Activated CD4-positive, CD25-positive, alpha-beta regulatory T cell treated with anti-CD3 and anti-CD28 coated beads, Interleukin-2, amount 50 U/mL, for 72 hours (primary cell): ENCODE results near the gene ARHGAP30.
"Not testable (repeated sequence)": the region's sequence is repeated elsewhere in the genome, so short reads cannot be mapped to it uniquely, and the experiment has no call there.

Experiments
- DNase-seq: peaks from one replicate; pipeline ENCODE4 v3.0.0; 2021

ARHGAP30 gene

DNA sequence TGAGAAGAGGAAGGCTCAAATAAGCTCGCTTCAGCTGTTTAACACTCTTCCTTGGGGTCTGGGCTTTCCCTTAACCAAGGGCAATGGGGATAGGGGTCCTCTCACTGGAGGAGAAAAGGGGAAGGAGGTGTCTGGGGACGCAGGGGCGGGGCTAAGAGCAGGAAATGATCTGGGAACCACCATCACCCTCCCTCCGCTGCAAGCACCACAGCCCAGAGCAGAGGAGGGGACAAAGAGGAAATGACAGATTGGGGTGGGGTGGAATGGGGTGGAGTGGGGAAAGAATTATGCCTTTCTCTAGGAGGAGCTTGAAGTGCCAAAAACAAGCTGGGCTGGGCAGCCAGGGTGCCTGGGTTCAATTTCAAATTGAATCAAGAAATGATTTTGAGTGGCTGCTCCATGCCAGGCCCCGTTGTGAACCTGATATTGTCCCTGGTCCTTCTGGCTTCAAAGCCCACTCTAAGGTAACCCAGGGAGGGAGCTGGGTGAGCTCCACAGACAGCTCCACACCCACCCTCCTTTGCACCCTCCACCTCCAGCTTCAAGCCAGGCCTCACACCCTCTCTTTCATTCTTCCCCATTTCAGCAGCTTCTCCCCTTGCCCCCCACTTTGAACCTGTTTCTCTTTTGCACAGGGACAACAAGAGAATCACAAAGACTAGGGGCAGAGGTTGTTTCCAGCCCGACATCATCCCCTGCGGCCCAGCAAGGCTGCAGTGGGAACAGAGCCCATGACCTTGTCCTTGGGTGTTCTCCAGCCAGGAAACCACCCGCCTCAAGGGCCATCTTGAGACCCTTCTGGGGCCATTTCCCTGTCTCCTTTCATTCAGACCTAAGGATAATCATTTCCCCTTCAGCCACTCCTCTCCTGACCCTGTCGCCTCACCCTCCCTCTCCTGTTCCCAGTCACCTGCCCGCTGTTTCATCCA, 1.1 kb downstream of the ARHGAP30 start:
- peak; percentile 71 for DNase-seq

DNA sequence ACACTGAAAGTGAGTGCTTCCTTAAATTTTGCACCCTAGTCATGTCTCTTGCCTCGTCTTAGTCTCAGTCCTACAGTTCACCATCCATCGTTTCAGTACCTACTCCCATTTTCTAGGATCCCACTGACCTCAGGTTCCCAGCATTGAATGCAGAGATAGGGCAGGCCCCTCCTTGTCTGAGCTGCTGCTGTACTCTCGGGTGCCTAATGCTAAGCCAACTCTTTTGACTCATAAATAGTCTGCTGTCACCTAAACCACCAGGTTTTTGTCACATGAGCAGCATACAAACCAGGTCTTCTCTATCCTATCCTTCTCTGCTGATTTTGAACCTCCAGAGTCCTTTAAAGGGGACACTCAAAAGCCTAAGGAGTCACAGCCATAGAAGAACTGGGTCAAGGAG, 3.0 kb downstream of the ARHGAP30 start:
- no peak for DNase-seq

DNA sequence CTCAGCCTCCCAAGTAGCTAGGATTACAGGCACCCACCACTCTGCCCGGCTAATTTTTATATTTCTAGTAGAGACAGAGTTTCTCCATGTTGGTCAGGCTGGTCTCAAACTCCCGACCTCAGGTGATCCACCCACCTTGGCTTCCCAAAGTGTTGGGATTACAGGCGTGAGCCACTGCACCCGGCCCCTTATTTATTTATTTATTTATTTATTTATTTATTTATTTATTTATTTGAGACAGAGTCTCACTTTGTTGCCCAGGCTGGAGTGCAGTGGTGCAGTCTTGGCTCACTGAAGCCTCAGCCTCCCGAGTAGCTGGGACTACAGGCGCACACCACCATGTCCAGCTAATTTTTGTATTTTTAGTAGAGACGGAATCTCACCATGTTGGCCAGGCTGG, 4.0 kb downstream of the ARHGAP30 start:
- DNase-seq = not testable (repeated sequence)

DNA sequence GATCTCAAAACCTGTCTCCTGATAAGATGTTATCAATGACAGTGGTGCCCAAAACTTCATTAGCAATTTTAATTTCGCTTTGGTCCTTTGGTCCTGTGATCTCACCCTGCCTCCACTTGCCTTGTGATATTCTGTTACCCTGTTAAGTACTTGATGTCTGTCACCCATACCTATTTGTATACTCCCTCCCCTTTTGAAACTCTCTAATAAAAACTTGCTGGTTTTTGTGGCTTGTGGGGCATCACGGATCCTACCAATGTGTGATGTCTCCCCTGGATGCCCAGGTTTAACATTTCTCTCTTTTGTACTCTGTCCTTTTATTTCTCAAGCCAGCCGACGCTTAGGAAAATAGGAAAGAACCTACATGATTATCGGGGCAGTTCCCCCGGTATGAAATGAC, 5.8 kb downstream of the ARHGAP30 start:
- not testable (repeated sequence) for DNase-seq

DNA sequence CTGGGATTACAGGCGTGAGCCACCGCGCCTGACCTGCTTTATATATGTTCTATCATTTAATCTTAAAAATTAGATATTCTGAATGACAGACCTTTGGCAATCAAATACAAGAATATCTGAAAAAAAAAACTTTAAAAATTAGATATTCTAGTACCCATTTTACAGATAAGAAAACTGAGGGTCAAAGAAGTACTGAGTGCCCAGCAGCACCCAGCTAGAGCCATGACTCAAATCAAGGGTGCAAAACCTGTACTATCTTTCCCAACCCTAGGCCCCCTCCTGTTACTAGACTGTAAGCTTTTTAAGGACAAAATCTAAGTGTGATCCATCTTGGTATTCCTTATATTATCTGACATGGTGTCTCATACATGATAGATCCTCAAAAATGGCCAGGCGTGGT, 8.3 kb downstream of the ARHGAP30 start:
- DNase-seq = no peak

DNA sequence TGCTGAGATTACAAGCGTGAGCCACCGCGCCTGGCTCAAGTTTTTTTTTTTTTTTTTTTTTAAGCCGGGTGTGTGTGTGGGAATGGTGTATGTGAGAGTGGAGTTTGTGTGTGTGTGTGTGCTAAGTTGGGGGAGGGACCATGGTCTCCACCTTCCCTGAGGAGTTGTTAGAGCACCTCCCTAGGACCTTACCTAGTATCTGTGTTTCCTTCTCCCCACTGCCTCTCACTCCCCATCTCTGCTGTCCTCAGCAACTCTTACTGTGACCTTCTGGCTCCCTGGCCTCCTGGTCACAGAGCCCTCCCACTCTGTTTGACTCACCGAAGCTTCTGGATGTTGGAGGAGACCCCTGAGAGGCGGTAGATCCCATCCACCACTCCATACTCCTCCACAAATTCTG, 10.4 kb downstream of the ARHGAP30 start:
- DNase-seq = no peak

DNA sequence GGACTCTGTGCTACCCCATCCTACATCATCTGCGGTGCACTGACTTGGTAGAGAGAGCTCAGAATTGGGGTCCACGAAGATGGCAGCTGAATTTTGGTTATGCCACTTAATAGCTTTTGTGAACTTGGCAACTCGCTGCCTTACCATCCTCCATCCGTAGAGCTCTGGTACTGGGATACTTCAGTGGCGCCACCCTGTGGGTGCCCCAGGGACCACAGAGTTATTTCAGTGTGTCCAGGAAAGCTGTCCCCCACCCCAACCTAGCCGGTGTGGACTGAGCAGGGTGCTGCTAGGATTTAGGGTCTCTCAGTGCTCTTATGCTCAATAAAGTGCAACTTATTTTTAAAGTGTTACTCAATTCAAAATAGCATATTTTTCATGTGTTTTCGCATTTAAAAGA, 14.9 kb downstream of the ARHGAP30 start:
- no peak for DNase-seq

DNA sequence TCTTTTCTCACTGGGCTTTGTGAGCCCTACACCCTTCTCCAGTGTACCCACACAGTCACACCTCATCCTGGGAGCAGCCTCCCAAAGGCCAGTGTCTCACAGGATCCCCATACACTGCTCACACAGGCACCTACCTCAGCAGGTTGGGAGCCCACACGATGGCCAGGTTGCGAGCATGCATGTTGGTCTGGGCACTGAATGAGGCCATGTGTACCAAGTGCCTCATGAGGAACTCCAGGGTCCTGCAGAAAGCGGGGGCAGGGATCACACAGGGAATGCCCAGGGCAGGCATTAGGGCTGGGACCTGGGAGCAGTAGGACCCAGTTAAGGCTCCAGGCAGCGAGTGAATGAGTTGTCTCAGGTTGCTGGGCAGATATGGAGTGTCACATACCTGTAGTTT, 15.5 kb downstream of the ARHGAP30 start:
- no peak for DNase-seq

DNA sequence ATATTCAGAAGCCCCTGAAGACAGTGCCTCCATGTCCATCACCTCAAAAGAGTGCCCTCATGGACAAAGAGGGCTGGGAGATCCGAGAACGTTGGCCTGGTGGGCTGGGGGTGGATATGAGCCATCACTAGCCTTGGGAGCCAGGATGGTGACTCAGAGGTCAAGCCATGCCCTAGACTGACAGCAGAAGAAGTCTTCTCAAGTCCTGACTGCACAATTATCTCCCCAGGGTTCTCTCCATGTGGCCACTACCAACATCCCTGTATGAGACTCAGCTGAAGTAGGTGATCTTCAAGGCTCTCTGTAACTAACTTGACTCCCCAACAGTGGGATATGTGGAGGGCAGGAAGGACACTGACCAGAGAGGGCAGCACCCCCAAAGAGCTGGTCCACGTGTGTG, 16.8 kb downstream of the ARHGAP30 start:
- no peak for DNase-seq

DNA sequence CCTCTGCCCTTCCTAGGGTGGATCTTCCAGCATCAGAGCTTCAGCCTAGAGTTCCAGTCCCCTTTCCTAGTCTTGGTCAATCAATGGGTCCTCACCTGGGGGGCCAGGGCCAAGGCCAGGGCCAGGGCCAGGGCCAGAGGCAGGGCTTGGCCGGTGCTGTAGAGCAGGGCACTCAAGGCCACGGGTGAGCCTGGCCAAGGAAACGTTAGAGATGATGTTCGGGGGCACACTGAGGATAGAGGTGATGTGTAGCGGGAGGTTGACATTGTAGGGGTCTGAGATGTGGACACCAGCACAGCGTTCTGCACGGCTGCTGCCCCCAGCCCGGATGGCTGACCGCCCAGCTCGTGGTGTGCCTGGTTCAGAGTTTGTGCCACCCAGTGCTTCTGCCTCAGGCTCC, 18.5 kb downstream of the ARHGAP30 start:
- DNase-seq = no peak

DNA sequence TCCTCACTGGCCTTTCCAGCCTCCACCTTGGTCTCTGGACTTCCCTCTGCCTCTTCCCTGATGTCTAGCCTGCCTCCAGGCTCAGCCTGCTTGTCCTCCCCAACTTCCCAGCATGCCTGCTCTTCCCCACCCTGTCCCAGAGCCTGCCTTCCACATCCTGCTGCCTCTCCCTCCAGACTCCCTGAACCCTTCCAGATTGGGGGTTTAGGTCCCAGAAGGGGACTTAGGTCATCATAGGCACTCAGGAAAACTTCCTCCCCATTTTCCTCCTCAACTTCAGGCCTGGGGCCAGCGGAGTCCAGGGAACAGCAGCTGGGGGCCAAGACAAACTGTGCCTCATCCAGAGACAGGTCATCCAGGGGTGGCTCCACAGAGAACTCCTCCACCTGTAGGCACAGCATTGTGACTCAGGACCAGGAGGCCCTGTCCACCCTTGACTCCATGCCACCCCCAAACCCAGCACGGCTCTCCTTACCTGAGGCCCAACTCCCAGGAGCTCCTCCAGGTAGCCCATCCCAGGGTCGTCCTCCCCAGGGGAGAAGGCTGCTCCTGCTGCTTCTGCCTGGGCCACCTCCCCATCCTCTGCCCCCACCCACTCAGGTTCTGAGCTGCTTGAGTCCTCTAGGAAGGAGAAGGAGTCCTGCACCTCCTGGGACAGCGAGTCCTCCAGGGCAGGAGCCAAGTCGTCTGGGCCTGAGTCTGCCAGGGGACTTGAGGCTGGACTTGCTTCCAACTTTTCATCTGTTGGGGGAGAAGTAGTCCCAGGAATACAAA, 20.6 kb downstream of the ARHGAP30 start:
- DNase-seq = no peak

DNA sequence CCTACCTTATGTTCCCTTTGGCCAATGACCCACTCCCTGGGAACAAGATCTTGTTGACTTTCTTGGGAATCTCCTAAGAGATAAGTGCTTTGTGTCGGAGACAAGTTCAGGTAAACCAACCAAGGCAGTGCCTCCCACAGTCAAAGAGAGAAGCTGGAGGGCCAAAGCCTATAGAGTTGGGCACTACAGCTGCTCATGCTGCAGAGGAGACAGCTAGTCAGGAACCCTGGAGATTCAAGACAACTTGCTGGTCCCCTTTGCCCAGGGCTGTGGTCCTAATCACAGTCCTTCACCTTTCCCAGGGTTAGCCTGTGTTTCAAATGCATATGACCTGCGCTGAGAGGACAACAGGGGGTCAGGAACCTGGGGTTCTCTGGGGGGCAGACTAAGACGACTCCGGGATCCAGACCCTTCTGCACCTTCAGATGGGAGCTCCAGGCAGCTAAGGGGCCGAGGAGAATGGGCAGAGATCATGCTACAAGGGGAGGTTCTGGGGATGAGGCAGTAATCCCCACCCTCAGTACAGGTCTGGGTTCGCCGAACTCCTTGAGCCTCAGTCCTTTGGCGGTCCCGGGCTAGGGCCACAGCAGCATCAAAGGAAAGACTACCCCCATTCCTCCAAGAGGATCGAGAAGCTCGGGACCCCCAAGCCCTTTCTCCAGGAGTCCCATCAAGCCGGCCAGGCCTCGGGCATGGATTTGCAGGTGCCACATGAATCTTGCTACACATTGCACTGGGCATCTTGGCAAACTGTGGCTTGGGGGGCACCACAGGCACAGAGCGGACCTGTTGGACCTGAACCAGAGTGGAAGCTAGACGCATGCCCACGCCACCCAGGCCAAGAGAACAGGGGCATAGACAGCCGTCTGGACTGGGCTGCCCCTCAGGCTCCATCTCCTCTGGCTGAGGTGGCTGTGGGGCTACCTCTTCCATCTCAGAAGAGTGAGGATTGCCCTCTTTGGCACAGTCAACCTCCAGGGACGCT, 22.0 kb downstream of the ARHGAP30 start:
- no peak for DNase-seq

DNA sequence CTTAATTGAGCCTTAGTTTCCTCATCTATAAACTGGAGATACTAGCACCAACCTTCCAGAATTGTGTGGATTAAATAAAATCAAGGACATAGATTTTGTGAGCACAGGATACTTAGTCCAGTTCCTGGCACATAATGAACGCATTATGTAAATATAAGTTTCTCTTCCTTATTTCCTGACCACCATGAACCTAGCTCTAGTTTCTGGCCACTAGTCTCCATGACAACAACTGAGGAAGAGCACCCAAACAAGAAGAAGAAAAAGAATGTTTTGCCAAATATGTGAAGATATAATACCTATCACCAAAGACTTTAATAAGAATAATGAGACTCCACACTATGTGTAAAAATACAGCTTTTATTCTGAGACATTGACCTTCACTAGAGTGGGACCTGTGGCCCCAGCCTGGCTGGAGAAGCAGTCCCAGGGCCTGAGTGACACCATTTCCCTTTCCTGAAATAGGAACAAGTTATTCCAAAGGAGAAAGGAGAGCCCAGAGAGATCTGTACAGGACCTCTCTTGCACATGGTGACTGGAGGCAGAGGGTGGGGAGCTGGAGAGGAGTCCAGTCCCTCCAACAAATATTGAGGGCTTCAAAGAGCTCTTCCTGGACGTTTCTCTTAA, 23.0 kb downstream of the ARHGAP30 start:
- no peak for DNase-seq

DNA sequence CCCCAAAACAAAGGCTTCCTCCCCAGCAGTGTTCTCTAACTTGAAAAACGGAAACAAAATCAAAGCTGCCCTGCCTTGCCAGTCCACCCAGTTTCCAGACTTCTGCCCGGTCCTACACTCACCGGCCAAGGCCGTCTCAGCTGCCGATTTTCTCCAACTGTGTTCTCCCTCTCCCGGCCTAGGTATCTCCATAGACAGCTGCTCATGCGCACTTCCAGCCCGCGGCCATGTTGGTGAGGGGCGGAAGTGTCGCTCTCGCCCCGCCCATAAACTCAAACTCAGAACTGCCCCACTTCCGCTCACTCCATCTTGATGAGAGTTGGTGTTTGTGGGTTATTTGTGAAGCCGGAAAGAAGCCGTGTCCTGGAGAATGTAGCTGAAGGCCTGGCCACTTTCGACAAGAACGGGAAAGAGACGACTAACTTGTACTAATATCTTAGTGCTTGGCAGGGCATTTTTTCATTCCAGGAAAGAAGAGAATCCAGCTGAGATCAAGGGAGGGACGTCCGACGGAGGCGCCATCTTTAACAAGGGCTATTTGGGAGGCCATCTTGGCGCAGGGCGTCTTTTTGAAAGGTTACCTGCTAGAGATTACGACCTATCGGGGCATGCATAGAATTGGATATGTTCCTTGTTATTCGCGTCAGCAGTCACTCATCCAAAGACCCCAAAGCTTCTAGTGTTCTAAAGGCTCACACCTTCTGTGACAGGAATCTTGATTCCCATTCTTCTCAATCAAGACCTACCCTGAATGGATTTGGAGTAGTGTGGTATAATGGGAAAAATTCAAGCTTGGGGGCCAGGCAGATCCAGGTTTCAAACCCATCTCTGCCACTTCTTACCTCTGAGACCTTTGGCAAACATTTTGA, 23.7 kb downstream of the ARHGAP30 start, which contains the start of gene USF1:
TSS of gene USF1 (minus strand) at position 242 of the 869 bp plus-strand sequence. CDS start 2,702 bp downstream, outside the sequence.
- DNase-seq = peak; percentile 92

DNA sequence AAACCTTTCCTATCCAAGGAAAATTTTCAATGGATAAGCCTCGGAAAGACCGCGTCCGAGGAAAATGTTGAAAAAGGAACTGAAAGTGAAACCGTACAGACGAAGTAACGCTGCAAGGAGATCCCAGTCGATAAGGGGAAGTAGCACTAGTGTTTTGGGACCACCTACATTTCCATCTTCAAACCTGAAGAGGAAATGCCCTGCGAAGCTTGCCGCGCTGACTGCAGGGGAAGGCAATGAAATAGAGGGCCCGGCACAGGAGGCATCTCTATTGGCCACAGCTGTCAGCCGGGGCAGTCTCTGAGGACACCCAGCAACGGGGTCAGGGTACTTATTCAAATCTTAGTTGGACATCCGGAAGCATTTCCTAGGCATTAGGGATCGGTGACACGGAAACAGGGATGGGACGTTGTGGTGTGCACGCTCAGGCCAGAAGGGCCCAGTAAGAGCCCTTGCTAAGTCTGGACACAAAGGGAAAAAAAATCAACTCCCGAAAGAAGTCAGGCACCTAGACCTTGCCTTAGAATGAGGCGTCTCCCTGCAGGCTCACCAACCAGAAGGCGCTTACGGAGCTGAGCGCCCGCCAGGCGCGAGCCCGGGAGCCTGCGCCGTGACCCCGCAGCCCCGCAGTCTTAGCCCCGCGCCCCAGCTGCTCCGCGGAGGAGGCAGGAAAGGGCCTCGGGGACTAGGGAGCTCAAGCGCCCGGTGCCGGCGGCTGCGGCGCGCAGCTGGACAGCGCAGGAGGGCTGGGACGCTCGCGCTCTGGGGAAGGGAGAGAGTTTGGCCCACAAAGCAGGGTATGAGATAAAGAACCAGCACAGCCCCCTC, 24.6 kb downstream of the ARHGAP30 start:
- DNase-seq = peak; percentile 58

DNA sequence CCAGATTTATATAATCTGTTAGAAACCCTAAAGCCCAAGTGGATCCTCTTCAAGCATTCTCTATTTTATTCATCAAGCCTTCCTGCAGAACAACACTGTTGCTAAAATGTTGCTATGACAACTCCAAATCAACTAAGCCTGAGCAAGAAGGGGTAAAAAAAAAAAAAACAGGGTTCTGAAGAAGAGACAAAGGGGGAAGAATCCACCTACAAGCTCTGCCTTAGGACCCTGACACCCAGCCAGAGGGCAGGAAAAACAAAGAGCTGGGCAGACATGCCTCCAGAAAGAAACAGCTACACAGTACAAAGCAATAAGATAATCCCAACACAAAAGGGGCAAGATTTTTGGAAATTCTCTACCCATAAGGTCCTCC, 25.2 kb downstream of the ARHGAP30 start:
- DNase-seq = no peak

DNA sequence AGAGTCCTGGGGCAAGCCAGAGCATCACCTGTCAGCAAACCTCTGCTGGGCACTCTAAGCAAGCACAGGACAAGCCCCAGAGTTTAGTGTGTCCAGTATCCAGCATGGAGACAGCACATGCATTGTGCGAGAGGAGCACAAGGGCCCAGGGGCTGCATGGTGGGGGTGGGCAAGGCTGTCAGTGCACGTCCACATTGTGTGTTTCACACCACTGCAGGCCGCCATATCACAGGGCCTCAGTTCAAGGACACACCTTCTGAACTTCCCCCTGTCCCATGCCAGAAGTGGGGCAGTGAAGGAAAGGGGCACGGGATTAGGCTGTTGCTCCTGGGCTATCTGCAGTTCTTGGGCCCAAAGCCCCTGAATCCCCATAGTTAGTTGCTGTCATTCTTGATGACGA, 30.1 kb downstream of the ARHGAP30 start:
- DNase-seq = no peak

DNA sequence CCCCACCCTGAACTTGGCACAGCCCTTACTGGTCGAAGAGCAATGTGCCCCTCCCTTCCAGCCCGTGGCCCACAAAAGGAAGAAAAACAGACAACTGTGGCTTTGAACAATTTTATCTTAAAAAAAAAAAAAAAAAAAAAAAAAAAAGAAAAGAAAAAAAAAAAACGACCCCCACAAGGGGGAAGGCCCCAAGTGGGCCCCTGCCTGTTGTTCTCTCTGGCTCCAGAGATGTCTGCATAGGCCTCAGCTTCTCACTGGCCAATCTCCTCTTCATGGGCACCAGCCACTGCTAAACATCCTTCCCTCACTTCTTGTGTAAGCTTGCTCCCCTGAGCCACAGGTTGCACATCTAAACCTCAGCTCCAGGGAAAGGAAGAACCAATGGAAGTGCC, 30.5 kb downstream of the ARHGAP30 start:
- DNase-seq = no peak

DNA sequence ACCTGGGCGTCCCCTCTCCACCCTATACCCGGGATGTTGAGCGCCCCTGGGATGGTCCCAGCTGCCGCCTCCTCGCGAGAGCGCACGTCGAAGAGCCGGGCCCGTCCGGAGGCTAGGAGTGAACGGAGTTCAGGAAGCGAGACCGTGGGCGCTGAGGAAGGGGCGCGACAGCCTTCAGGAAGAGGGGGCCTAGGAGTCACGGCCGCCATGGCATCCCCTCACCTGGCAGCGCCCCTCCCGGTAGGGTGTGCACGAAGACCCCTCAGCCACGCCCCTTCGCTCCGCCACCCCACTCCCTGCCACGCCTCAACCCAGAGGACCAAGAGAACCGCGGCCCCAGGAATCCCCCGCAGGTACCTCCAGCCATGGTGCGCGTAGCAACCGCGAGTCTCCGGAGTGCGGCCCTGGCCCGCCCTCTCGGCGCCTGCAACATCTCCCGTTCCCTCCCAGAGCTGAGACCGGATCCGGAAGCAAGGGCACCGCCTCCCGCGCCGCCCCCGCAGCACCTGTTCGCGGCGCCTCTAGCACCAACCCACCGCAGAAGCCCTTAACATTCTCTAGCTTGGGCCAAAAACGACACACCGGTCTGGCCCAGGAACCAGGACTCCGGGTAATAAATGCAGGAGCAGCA, 31.1 kb downstream of the ARHGAP30 start, which contains the start of gene TSTD1:
TSS of gene TSTD1 (minus strand) at position 442 of the 631 bp plus-strand sequence. CDS start at position 367, 75 bp downstream.
- DNase-seq = peak; percentile 85
